ENCODE data around the gene SEC24B.

GRCh38 chr4:109465069-109465468, 31.5 kb downstream of the SEC24B start:
- TF ChIP-seq POLR2A (IDR thresholded peaks at IDR 0.05) (no peak), POLR2AphosphoS5 (IDR thresholded peaks at IDR 0.05) (no peak)
